ENCODE results near the gene MAPK14. TPM values are rescaled to one million over a fixed set of nuclear protein-coding genes. Genes with fewer than 3 reads are reported as not detected.

The MAPK14 gene
- total RNA-seq, 1 experiment from 2014 or later = 56.8 TPM

DNA sequence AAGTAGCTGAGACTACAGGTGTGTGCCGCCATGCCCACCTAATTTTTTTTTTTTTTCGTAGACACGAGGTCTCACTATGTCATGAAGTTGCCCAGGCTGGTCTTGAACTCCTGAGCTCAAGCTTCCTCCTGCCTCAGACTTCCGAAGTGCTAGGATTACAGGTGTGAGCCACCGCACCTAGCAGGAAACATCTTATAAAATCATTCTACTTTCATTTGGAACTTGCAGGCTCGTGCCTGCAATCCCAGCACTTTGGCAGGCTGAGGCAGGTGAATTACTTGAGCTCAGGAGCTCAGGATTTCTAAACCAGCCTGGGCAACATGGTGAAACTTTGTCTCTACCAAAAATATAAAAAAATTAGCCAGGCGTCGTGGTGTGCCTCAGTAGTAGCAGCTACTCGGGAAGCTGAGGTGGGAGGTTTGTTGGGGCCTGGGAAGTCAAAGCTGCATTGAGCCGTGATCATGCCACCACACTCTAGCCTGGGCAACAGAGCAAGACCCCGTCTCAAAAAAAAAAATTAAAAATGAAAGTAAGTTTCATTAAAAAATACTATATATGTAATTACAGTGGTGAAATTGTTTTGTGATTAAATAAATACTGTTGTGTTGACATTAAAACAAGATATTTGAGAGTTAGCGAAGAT lies 15.1 kb downstream of the MAPK14 start:
- H3K4me2 ChIP-seq (ENCODE audit: low read length) = no peak overlapping the region
- CTCF ChIA-PET = no interaction called here
- no peak for ATAC-seq
- H3K4me3 ChIP-seq (ENCODE audit: low read length) = no peak overlapping the region
- H3K9me3 ChIP-seq (ENCODE audit: low read length) = no peaks in the 10 kb centered on the region
- POLR2A ChIA-PET (ENCODE audit: unreplicated experiment) = no interaction called here
- intact Hi-C loops (cut with micrococcal nuclease) = no loop called here
- no peak overlapping the region for H2AFZ ChIP-seq (ENCODE audit: low read length)
- no peak overlapping the region for H3K27ac ChIP-seq (ENCODE audit: low read length)
- H3K79me2 ChIP-seq (ENCODE audit: low read length) = peaks cover 96% of the 10 kb centered on the region
- H3K36me3 ChIP-seq (ENCODE audit: low read depth, low read length) = 0 out of 2 replicates have a peak, but pooled peaks cover 8% of the 10 kb centered on the region
- H3K4me1 ChIP-seq (ENCODE audit: insufficient read depth, low read length) = no peaks in the 10 kb centered on the region
- no peaks in the 10 kb centered on the region for H3K27me3 ChIP-seq (ENCODE audit: low read length)
- H3K9ac ChIP-seq (ENCODE audit: low read length) = no peak overlapping the region
- H3K9me2 ChIP-seq (replicated peaks; ENCODE audit: low read length) = no peaks in the 10 kb centered on the region
- no peaks in the 10 kb centered on the region for H3F3A ChIP-seq (ENCODE audit: low read length, unreplicated experiment)
- no TSS peak for BruUV-seq (replicated peaks)
- peaks cover 38% of the 10 kb centered on the region for H4K20me1 ChIP-seq (ENCODE audit: low read length)
- DNase-seq = no peak
- TF ChIP-seq, protein P1, sequence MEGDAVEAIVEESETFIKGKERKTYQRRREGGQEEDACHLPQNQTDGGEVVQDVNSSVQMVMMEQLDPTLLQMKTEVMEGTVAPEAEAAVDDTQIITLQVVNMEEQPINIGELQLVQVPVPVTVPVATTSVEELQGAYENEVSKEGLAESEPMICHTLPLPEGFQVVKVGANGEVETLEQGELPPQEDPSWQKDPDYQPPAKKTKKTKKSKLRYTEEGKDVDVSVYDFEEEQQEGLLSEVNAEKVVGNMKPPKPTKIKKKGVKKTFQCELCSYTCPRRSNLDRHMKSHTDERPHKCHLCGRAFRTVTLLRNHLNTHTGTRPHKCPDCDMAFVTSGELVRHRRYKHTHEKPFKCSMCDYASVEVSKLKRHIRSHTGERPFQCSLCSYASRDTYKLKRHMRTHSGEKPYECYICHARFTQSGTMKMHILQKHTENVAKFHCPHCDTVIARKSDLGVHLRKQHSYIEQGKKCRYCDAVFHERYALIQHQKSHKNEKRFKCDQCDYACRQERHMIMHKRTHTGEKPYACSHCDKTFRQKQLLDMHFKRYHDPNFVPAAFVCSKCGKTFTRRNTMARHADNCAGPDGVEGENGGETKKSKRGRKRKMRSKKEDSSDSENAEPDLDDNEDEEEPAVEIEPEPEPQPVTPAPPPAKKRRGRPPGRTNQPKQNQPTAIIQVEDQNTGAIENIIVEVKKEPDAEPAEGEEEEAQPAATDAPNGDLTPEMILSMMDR (conservative IDR thresholded peaks at IDR 0.05; ENCODE audit: low read depth, low read length) = no peak
- TF ChIP-seq EZH2 (IDR thresholded peaks at IDR 0.05; ENCODE audit: low read length, unreplicated experiment) (no peak), EZH2phosphoT487 (IDR thresholded peaks at IDR 0.05; ENCODE audit: borderline replicate concordance, low read length) (no peak)

DNA sequence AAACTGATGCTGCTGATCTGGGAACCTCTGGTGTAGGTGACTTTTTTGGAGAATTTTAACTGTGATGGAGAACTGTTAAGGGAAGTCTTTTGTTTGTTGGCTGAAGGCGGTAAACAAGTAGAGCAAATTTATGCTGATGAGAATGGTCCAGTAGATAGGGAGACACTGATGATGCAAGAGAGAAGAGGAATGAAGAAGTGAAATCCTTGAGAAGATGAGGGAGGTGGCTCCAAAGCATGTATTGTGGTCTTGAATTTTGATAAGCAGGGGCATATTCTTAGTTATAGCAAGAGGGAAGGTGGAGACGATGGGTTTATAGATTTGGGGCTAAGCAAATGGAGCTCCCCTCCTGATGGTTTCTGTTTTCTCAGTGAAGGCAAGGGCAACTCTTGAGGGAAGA lies 22.0 kb downstream of the MAPK14 start:
- TF ChIP-seq, protein P1 (conservative IDR thresholded peaks at IDR 0.05; ENCODE audit: low read depth, low read length) = no peak
- TF ChIP-seq EZH2phosphoT487 (IDR thresholded peaks at IDR 0.05; ENCODE audit: borderline replicate concordance, low read length) = no peak
- TF ChIP-seq EZH2 (IDR thresholded peaks at IDR 0.05; ENCODE audit: low read length, unreplicated experiment) = no peak
- peaks cover 21% of the 10 kb centered on the region for H3K36me3 ChIP-seq (ENCODE audit: low read depth, low read length)
- H3K27ac ChIP-seq (ENCODE audit: low read length) = no peak overlapping the region
- intact Hi-C loops (cut with micrococcal nuclease) = no loop called here
- H3K9me2 ChIP-seq (replicated peaks; ENCODE audit: low read length) = no peaks in the 10 kb centered on the region
- H3K79me2 ChIP-seq (ENCODE audit: low read length) = peaks cover 92% of the 10 kb centered on the region
- POLR2A ChIA-PET (ENCODE audit: unreplicated experiment) = no interaction called here
- H3K4me3 ChIP-seq (ENCODE audit: low read length) = no peak overlapping the region
- no peak for DNase-seq
- no peak overlapping the region for H3K9ac ChIP-seq (ENCODE audit: low read length)
- no TSS peak for BruUV-seq (replicated peaks)
- ATAC-seq = no peak
- H4K20me1 ChIP-seq (ENCODE audit: low read length) = peaks cover 29% of the 10 kb centered on the region
- H3F3A ChIP-seq (ENCODE audit: low read length, unreplicated experiment) = no peaks in the 10 kb centered on the region
- no peaks in the 10 kb centered on the region for H3K27me3 ChIP-seq (ENCODE audit: low read length)
- H3K4me2 ChIP-seq (ENCODE audit: low read length) = no peak overlapping the region
- peaks cover 14% of the 10 kb centered on the region; the same call in 1 of the 2 replicates for H3K4me1 ChIP-seq (ENCODE audit: insufficient read depth, low read length)
- CTCF ChIA-PET = no interaction called here
- no peaks in the 10 kb centered on the region for H3K9me3 ChIP-seq (ENCODE audit: low read length)
- no peak overlapping the region for H2AFZ ChIP-seq (ENCODE audit: low read length)

DNA sequence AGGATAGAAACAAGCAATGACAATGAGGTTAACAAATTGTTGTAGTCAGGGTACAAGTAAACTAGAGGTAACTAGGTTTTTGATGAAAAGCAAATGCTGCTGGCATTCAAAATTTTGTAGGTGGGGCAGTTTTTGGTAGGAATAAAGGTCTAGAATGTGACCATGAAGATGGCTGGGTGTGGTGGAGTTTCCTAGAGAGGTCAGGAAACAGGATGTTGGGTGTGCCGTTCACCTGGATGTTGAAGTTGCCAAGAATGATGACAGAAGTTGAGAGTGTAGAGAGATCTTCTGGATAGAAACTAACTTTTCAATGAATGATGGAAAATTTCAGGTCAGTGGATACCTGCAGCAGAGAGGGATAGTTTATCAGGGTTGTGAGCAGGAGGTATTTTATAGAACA lies 22.7 kb downstream of the MAPK14 start:
- POLR2A ChIA-PET (ENCODE audit: unreplicated experiment) = no interaction called here
- BruUV-seq (replicated peaks) = no TSS peak
- TF ChIP-seq EZH2phosphoT487 (IDR thresholded peaks at IDR 0.05; ENCODE audit: borderline replicate concordance, low read length) = no peak
- TF ChIP-seq, protein P1 (conservative IDR thresholded peaks at IDR 0.05; ENCODE audit: low read depth, low read length) = no peak
- TF ChIP-seq EZH2 (IDR thresholded peaks at IDR 0.05; ENCODE audit: low read length, unreplicated experiment) = no peak

More for the DNA sequence above, 22.7 kb downstream of the MAPK14 start:
- peaks cover 92% of the 10 kb centered on the region for H3K79me2 ChIP-seq (ENCODE audit: low read length)
- no peaks in the 10 kb centered on the region for H3F3A ChIP-seq (ENCODE audit: low read length, unreplicated experiment)
- H3K9me2 ChIP-seq (replicated peaks; ENCODE audit: low read length) = no peaks in the 10 kb centered on the region
- H3K4me2 ChIP-seq (ENCODE audit: low read length) = no peak overlapping the region
- DNase-seq (no peak), ATAC-seq (peak; percentile 33; the same call in 1 of the 2 replicates)
- H3K36me3 ChIP-seq (ENCODE audit: low read depth, low read length) = peaks cover 24% of the 10 kb centered on the region
- peaks cover 14% of the 10 kb centered on the region; the same call in 1 of the 2 replicates for H3K4me1 ChIP-seq (ENCODE audit: insufficient read depth, low read length)
- H4K20me1 ChIP-seq (ENCODE audit: low read length) = peaks cover 21% of the 10 kb centered on the region
- no peak overlapping the region for H3K9ac ChIP-seq (ENCODE audit: low read length)
- no peak overlapping the region for H3K4me3 ChIP-seq (ENCODE audit: low read length)
- intact Hi-C loops (cut with micrococcal nuclease) = no loop called here
- H3K9me3 ChIP-seq (ENCODE audit: low read length) = no peaks in the 10 kb centered on the region
- CTCF ChIA-PET = no interaction called here
- no peak overlapping the region for H2AFZ ChIP-seq (ENCODE audit: low read length)
- no peaks in the 10 kb centered on the region for H3K27me3 ChIP-seq (ENCODE audit: low read length)
- no peak overlapping the region for H3K27ac ChIP-seq (ENCODE audit: low read length)

Data from PC-3 (cell line).